HG03575 (cell line): ENCODE data around the gene RBMS3.
A peak's percentile ranks its signal among the peaks of the same experiment; 100 is the strongest.

ENCODE experiments used
- ATAC-seq: cut with Tn5 transposase; IDR thresholded peaks from one replicate; pipeline ENCODE4 v1.9.1; 2021; ENCODE audit not compliant: unreplicated experiment, insufficient number of reproducible peaks, low FRiP score; ENCODE audit errors: extremely low read depth

RBMS3 gene

DNA sequence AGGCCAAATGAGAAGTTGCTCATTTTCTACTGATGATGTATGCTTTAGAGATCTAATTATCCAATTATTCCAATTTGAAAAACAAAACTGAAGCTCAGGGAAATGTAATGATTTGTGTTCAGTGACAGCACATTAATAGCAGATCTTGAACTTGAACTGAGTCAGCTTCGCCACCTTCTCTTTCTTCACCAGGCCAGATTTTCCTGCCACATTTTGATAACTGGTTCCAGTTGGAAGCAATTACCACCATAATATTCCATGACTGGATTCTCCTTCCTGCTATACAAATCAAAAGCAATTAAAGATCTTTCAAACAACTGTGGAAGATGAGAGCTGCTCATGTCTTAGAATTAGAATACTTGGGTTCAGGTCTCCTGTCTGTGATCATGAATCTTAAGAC is 334.1 kb downstream of the RBMS3 start:
- ATAC-seq: no peak

DNA sequence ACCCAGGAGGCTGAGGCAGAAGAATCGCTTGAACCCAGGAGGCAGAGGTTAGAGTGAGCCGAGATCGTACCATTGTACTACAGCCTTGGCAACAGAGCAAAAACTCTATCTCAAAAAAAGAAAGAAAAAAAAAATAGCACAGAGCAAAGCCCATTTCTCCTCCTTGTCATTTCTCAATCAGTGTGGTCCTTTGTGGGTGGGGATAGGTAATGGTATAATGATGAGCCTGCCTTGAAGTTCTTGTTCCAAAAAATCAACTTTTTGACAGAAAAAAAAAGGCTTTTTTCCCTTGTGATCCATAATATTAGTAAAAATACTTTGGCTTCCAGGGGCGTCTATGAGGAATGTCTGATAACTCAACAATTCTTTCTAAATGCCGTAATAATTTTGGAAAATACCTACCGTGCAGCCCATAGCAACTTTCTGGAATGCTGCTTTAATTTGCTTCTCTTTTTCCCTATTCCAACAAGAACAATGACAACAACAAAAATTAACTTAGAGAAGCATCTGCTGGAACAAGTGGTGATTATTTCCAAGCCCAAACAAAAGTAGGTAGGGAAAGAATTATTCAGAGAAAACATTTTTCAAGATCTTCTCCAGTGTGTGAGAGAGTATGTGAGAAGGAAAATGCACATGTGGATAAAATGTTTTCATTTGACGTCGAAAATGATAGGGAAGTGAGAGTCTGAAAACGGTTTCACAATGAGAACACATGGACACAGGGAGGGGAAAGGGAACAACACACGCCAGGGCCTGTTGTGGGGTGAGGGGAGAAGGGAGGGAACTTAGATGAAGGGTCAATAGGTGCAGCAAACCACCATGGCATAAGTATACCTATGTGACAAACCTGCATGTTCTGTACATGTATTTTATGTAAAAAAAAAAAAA is 337.8 kb downstream of the RBMS3 start:
- no peak for ATAC-seq

DNA sequence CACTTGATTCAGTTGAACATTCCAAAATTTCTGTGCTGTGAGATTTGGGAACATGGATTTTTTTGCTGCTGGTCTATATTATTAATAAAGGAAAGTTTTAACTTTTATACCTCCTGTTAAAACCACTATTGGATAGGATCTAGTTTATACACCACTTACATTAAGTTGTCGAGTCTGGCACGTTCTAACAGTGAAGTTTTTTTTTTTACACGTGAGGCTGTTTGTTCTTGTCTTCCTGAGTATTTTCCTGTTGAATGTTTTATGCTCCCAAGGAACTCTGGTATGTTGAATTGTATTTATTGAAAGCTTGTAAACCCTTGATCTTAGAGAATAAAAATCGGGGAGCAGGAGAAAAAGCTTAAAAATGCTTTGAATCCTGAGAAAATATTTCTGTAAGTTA is 338.8 kb downstream of the RBMS3 start:
- ATAC-seq: no peak

DNA sequence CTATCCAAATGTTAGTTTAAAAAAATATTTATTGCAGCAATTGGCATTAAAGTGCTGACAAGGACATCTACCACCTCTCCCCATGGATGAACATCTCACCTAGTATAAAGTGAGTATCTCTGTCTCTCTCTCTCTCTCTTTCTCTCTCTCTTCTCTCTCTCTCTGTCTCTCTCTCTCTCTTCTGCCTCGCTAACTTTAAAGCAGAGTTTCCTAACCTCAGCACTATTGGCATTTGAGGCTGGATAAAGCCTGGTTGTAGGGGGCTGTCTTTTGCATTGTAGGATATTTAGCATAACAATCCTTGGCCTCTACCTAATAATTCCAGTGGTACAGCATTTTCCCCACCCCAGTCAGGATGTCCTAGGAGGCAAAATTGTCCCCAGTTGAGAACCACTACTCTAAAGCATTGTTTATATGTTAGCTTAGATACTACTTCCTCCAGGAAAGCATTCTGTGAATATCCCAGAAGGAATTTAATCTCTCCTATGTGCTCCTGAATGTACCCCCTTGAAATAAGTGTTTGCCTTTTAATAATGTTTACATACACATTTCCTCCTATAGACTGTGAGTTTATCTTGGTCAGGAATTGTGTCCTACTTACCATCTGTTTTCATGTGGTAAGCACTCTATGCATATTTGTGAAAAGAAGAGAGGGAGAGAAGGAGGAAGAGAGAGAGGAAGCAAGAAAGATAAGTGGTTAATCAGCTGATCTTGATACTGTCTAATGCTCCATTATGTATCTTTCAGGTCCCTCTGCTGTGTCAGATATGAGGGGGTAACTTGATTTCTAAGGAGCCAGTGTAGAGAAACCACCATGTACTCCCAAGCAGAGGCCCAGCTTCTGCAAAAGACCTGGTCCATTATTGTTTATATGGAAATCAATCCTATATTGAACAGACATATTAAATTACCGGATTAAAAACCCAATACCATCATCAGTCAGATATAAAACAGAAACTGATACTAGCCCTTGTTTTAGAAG is 346.6 kb downstream of the RBMS3 start:
- ATAC-seq: no peak

DNA sequence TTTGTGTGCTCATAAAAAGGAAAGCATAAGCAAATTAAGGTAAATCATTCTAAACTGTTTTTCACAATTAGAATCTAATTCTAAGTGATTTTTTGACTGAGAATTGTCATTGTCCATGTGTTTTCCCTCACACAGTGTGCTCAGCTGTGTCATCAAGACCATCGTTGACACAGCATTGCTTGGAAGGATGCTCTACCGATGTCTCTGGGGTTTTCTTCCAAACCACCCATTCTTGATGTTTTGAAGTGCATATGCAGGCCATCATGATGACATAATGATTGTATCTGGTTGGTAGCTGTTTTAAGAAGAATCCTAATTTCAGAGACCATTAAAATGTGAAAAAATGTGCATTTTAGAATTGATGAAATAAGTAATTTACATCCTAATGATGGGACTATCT is 347.9 kb downstream of the RBMS3 start:
- no peak for ATAC-seq

DNA sequence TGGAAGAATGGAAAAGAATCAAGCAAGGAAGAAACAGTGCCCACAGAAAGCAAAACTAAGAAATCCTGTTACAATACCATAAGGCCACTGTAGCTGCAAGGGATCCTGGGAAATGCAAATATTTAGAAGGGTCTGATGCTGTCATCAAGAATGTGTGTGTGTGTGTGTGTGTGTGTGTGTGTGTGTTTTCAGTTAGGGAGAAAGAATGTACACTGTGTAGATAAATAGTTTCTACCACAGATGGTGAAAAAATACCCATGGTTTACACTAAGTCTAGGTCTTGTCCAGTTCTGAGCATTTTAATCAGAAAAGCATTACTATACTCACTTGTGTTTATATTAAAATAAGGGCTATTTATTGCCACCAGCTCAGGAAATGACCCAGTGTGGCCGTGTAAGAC is 355.0 kb downstream of the RBMS3 start:
- ATAC-seq: no peak

DNA sequence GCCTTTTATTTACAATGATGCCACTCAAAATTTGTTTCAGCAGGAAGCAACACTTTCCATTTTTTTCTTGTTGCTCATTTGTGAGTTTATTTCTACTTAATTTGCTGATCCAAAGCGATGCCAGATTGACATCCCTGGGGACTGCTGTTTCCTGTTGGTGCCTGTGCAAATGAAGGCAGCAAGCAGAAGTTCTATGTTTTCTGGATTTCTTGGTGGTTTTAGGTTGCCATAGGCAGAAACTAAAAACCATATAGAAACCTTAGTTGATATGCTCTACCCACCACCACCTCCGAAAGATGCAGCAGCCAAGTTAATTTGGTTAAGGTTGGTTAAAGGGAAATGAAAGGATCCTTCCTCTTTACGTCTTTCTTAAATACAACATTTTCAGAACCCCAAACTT is 356.2 kb downstream of the RBMS3 start:
- no peak for ATAC-seq

DNA sequence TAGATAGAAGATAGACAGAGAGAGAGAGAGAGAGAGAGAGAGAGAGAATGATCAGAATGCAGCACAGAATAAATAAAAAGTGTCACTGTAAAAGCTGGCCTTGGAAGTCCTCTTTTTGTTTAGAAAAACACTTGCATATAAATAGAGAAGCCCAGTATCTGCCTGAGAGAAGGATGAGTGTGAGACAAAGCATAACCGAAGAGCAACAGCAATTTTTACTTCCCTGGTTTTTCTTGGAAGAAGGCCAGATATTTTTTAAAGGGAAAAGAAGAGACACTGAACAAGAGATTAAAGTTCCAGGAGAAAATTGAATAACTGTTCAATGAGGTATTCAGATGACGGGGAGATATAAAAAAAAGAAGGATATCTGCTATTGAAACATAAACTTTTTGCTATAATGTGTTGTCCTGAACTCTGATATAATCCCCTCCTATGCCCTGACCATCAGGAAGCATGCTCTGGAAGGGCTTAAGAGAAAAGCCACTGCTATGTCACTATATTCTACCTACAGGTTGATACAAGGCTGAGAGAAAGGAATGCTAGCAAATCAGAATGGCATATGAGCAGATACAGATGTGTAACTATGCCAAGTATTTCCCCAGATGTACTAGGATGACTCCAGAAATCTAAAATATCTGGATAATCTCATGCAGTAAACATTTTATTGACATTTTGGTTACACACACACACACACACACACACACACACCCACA is 358.9 kb downstream of the RBMS3 start:
- ATAC-seq: no peak

DNA sequence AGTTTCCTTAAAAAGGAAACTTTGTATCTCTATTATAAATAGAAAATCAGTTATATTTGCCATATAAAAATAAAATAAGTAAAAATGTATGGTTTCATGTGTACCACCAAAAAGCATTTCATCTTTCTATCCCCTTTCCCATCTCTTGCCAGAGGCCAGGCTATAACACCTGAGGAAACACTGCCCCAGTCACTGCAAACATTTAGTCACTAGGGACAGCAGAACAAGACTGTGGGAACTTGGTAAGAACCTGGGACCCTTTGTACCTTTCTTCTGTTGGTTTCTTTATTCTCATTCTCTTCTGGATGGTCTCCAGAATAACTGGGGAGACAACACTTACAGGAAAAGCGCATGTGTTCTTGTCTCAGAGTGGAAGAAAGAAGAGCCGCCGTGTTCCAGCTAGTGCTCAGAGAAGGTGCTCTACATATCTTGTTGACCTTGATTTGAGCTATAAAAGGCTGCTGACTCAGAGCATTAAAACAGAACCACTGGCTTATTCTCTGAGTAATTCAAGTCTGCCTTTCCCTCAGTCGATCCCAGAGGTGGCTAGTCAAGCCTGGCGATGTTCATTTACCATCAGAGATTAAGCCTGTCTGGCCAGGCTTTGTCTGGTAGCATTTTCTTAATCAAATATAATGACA is 361.6 kb downstream of the RBMS3 start:
- ATAC-seq: no peak

DNA sequence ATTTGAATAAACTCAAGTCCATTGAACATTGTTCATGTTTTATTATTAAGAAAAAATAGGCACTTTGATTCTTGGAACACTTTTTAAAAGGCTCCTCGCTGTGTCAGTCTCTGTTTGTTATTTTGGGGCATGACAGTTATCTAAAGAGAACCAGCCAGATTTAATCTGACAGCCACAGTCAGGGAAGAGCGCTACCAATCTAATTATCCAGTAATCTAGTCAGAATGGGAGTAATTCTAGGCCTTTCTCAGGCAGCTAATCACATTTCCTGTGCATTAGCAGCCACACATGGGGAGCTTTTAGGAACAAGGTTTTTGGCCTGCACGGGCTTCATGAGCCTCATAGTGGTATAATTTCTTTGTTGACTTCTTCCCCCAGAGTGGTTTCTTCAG is 362.2 kb downstream of the RBMS3 start:
- ATAC-seq: no peak

DNA sequence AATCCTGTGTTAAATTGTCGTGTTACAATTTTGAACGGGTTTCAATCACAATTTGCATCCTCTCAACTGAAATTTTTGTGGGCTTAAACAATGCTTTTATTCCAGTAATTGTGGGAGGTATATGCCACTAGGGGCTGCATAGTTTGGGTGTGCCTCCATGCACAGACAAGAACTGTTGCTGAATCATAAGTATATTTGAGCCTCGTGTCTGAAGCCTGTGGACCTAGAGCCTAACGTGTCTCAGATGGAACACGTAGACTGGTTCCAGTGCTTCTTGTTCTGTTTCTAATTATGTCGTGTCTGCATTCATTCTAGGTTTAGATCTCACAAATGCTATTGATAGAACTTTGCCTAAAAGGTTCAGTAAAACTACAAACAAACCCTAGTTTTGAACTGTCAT is 363.4 kb downstream of the RBMS3 start:
- ATAC-seq: no peak

DNA sequence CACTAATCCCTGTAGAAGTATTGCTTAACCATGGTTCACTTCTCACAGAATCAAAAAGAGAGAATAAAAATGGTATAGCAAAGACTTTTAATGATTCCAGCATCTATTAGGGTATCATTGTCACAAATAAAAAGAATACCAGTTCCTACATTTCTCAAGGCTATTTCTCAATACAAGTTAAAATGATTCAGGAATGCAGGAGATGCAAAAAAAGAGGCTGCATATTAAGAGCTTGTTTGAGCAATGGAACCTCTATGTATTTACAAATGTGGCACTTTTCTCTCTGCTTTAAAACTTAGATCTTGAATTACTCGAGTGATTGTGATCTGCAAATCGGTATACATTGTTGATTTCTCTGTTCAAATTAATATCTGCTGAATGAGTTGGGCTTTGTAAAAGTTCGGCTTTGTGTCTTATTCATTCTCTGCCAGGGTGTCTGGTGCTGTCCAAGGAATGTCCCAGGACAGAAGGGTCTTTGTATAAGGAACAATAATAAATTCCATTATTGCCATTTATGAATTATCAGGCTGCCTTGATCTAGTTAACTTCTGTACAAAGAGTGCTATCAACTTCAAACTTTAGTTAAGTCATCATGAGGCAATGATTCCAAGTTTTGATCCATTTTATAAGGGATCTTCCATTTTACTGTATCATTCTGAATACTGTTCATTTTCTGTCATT is 364.2 kb downstream of the RBMS3 start:
- no peak for ATAC-seq

DNA sequence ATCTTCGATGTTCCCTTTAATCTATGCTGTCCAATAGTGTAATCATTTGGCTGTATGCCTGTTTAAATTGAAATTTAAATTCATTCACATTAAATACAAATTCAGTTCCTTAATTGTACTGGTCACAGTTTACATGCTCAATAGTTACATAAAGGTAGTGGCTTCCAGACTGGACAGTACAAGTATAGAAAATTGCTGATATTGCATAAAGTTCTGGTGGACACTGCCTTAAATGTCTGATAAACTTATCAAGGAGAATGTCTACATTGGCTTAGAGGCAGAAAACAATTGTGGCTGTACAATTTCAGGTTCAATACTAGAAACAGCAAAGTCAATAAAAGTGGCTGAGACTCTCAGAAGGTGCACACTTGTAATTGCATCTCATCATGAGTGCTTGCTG is 365.2 kb downstream of the RBMS3 start:
- no peak for ATAC-seq

DNA sequence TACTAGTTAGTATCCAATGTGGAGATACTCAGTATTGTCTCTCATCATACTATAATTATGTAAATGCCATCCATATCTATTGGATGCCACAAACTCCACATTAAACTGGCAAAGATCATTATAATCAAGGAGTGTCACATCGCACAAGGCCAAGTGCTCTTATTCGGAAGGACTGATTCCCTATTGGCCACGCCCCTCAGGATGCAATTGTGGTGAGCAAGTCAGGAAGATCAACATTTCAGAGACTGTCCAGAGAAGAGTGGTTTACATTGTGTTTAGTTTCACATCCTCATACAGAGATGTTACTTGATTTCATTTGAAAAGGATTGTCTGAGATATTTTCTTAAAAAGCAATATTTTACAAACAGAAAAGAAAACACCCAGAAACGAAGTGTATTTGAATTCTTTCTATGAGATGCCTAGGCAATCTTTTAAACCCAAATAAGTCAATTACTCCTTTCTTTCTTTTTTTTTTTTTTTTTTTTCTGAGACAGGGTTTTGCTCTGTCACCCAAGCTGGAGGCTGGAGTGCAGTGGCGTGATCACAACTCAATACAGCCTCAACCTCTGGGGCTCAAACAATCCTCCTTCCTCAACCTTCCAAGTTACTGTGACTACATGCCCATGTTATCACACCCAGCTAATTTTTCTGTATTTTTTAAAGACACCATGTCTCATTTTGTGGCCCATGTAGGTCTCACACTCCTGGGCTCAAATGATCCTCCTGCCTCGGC is 369.1 kb downstream of the RBMS3 start:
- peak; percentile 83 for ATAC-seq

DNA sequence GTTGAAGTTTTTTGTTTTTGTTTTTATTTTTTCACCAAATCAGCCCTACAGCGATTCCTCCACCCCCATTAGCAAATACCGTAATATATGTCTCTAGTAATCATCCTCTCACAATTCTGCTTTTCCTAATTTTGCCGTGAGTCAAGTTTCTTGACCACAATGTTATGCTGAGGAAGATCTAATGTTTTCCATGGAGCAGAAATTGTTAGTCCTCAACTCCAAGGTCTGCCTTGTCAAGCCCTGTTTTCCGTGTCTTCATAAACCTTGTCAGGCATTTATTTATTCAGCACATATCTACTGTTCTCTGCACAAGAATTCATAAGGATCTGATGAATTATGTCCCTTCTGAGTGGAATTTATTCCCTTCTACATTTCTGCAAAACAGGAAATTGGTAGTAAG is 372.8 kb downstream of the RBMS3 start:
- ATAC-seq: no peak

DNA sequence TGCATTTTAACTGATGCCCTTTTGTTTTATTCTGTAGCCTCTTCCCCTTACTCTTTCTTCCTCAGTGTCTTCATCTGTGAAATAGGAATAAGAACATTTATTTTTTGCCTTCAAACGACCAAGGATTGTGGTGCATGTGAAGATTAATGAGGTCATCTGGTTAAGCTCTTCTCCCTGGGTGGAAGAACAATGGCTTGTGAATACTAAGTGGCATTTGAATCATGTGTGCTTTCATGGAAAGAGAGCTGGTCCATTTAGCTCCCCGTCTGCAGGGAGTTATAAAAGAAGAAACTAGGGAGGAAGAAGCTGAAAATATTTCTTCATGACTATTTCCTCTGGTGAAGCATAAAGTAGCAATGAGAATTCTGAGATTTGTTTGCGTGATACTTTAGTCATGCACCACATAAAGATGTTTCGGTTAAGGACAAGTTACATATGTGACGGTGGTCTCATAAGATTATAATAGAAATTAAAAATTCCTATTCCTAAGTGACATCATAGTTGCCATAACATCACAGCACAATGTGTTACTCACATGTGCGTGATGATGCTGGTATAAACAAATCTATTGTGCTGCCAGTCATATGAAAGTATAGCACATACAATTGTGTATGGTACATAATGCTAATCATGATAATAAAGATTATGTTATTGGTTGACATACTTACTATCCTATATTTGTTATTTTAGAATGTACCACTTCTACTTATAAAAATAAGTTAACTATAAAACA is 374.3 kb downstream of the RBMS3 start:
- ATAC-seq: no peak

DNA sequence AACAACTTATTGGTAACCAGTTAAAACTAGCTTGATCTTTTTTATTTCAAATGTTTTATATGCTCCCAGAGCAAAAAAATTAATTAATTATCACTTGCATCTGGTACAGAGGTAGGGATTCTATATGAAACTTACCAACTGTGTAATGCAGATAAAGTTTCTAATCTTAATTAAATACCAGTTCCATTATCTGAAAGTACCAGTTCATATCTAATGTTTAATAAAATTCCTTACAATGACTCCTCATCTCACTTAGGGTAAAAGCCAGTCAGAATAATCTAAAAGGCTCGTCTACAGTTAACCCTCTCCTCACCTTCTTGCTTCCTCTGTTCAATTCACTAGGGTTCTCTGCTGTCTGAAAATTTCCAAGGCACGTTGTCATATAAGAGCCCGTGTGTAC is 384.8 kb downstream of the RBMS3 start:
- no peak for ATAC-seq
